Hypothalamus (tissue), 51 donors: ENCODE data around the gene GOLGA8B.
"Not testable (repeated sequence)": the region's sequence is repeated elsewhere in the genome, so short reads cannot be mapped to it uniquely, and the experiment has no call there.

Experiments
- DNase-seq, 51 donors: peaks; one replicate each; lab custom pipeline; 2025; lab: John Stamatoyannopoulos, UW

GOLGA8B gene, protein sequence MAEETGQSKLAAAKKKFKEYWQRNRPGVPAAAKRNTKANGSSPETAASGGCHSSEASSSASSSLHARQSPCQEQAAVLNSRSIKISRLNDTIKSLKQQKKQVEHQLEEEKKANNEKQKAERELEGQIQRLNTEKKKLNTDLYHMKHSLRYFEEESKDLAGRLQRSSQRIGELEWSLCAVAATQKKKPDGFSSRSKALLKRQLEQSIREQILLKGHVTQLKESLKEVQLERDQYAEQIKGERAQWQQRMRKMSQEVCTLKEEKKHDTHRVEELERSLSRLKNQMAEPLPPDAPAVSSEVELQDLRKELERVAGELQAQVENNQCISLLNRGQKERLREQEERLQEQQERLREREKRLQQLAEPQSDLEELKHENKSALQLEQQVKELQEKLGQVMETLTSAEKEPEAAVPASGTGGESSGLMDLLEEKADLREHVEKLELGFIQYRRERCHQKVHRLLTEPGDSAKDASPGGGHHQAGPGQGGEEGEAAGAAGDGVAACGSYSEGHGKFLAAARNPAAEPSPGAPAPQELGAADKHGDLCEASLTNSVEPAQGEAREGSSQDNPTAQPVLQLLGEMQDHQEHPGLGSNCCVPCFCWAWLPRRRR

GRCh38 chr15:34583399-34584329, at the start of gene GOLGA8B:
Gene GOLGA8B, minus strand, starts transcription at chr15:34583651. Its CDS starts 47,739 bp downstream, at chr15:34535912.
- DNase-seq, result peak in 34 of 51 donors; percentile 6 to 70 (median 42)

DNA sequence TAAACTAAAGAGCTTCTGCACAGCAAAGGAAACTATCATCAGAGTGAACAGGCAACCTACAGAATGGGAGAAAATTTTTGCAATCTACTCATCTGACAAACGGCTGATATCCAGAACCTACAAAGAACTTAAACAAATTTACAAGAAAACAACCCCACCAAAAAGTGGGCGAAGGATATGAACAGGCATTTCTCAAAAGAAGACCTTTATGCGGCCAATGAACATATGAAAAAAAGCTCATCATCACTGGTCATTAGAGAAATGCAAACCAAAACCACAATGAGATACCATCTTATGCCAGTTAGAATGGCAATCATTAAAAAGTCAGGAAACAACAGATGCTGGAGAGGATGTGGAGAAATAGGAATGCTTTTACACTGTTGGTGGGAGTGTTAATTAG, 49.7 kb upstream of the GOLGA8B start:
- DNase-seq, result not testable (repeated sequence)

DNA sequence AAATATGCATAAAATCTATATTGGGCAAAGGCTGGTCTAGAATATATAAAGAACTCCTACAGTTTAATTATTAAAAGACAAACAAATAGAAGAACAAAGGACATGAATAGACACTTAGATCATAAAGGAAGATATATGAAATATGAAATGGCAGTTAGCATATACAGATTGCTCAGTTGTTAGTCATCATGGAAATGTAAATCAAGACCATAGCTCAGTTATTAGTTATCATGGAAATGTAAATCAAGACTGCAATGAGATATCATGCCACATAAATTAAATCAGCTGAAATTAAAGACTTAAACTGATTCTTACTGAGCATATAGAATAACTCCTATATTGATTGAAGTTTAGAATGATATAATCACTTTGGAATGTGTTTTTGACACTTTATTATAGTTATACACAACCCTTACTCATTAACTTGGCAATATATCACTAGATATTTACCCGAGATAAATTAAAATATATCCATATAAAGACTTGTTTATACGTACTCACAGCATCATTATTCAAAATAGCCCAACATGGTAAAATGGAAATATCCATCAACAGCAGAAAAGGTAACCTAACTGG, 45.2 kb upstream of the GOLGA8B start:
- no peak for DNase-seq

GRCh38 chr15:34625007-34625406, 41.6 kb upstream of the GOLGA8B start:
- DNase-seq, result no peak

DNA sequence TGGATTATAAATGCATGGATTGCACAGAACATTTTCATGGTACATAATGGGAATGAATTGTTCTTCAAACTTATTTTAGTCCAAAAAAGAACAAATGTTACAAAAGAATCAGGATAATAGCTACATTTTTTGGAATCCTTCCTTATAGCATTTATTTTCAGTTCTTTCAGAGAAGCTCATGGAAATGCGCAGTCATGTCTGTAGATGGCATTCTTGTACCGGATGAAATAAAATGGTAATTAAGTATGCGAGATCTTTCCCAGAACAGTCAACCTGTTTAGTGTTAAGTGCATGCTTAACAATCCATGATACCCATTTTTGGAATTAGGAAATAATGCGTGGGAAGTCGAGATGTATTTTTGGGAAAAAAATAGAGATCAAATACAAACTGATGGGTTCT, 38.2 kb upstream of the GOLGA8B start:
- DNase-seq, result peak in 1 of 51 donors; percentile 24

GRCh38 chr15:34620814-34621213, 37.4 kb upstream of the GOLGA8B start:
- DNase-seq, result no peak

DNA sequence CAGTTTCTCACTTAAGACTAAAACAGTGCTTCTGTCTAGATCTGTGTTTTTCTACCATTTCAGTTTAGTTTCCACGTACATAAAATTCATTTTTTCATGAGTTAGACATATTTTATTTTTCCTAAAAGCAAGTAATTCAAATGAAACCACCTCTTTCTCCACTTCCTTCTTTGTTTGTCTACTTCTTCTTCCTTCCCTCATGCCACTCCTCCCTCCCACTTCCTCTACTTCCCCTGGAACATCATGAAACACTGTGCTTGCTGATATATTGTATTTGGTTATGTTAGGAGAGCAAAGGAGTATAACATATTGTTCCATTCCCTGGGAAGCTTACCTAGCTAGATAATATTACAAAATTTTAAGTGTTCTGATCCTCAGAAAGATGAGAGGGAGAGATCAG, 36.7 kb upstream of the GOLGA8B start:
- DNase-seq, result no peak

GRCh38 chr15:34619151-34619550, 35.7 kb upstream of the GOLGA8B start:
- no peak for DNase-seq

- DNase-seq, result no peak
Measured at GRCh38 chr15:34618073-34618472, 34.6 kb upstream of the GOLGA8B start.

DNA sequence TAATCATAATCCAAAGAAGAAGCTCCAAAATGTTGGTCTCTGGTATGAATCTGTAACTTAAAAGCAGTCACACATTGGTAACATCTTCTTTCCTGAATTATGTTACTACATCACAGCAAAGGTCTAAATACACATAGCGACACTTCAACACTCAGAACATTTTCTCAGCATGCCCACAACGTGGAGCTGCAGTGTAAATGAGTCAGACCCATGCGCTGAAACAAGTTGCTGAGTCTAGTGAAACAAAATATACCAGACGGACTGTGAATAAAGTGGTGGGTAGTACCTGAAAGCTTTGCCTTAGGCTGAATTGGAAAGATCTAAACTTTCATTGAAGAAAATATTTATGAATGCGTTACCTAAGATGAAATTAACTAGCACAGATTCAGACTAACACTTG, 33.2 kb upstream of the GOLGA8B start:
- DNase-seq, result peak in 2 of 51 donors; percentile 0 to 4

DNA sequence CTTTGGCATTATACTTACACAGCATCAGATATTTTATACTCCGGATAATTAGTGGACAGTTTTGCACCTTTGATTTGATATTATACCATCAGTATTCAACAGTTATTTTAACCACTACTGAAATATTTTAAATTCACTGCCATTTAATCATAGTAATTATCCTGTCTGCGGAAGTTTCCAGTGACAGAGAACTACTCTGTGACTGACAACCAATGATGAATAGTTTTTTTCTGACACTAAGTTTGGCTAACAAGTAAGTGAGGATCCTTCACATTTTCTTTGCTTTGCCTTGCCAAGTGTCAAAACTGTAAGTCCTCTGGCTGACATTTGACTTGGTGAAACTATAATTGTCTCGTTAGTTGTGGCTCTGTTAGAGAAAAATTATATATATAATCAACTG, 30.5 kb upstream of the GOLGA8B start:
- DNase-seq, result no peak

DNA sequence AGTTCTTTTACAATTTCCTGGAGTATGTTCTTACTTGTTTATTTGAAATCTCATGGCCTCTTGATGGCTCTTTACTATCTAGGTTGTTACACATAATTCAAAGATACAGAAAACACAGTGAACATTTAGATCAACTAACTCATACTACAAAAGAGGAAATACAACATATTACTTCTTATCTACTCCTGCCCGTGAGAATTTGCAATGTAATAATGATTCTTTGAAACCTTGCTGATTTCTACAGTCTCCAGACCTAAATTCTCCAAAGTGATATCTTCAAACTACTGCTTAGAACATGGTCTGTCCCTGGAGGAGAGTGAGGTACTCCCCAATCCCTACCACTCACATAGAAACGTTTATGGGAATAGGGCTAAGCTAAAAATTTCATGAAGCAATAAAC, 29.9 kb upstream of the GOLGA8B start:
- DNase-seq, result no peak

GRCh38 chr15:34610354-34610753, 26.9 kb upstream of the GOLGA8B start:
- DNase-seq, result no peak

DNA sequence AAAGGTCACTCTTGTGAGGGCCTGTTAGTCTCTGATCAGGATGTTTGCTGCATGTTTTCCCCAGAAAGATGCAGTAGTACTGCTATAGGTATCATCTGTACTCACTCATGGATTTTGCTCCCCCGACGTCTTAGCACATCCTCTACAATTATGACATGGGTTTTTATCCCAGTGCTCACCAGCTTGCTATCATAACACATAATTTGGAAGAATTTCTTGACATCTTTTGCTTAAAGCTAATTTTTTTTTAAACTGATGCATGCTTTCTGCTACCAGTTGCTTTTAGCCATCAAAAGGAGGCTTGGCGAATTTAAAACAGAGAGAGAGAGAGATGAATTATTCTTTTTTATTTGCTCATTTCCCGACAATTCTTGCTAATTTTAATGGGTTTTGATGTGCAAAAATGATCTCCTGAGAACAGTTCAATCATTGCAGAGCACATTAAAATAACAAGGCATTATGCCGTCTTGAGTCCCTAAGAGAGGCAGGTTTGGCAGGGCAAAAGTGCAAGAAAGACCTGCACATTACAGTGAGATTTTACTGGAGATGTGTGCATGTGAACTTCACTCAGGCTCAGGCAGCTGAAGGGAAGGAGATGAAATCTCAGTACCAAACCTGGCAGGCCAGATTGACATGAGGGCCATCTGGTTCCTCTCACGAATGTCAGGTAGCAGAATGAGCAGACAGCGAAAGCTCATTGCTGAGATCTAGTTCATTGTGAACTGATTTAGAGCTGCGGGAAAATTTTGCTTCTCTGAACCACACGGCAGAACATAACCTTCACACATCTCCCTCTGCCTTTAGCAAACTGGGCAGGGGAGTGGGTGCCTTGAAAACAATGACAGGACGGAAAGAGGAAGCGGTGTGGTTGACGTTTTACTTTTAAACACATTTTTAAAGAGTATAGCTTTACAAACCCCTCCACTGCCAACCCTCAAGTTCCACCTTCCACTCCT, 25.9 kb upstream of the GOLGA8B start:
- no peak for DNase-seq

- no peak for DNase-seq
Measured at GRCh38 chr15:34608517-34608916, 25.1 kb upstream of the GOLGA8B start.

GRCh38 chr15:34607832-34608231, 24.4 kb upstream of the GOLGA8B start:
- no peak for DNase-seq

DNA sequence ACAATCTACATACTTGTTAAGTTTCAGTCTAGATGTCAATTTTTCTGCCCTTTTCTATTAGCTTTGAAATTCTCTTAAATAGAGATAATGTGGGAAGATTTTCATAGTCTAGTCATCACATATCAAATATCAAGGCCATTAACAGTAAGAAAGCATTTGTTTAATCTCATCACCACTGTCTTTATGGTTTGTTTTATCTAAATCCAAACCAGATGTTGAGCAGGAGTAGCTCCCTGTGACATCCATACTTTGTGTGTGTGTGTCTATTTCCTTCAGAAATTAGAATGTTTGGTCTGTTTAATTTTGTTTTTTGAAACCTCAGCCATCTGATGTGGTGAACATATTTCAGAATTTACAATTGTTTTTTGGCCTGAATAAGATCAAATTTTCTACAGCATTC, 23.1 kb upstream of the GOLGA8B start:
- no peak for DNase-seq

DNA sequence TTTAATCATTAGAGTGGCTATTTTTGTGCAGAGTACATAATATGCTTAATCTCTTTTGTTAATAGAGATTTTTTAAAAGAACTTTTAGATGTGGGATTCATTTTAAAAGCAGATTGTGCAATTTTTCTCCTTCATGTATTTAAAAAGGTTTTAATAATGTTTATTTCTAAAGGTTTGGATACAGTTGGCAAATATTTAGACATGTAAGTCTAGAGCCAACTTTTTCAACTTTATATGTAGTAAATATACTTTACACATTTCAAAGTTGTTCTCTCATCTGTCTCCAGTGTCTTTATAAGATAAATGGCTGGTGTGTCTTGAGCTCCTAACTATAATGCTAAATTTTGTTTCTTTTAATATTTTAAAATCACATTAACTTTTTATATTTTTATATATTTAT, 22.7 kb upstream of the GOLGA8B start:
- DNase-seq, result no peak

- DNase-seq, result no peak
Measured at GRCh38 chr15:34603095-34603494, 19.6 kb upstream of the GOLGA8B start.

- DNase-seq, result no peak
Measured at GRCh38 chr15:34600923-34601322, 17.5 kb upstream of the GOLGA8B start.
